ENCODE results near the gene RAB3C.

- TF ChIP-seq CTCF (IDR thresholded peaks at IDR 0.05) (no peak), POLR2A (IDR thresholded peaks at IDR 0.05) (no peak)
Observed at GRCh38 chr5:58598440-58598839, 15.6 kb downstream of the RAB3C start.

All from right lobe of liver (tissue), 4 donors.